Measurements from ENCODE around the gene MYO1F.
"Not testable (repeated sequence)": the region's sequence is repeated elsewhere in the genome, so short reads cannot be mapped to it uniquely, and the experiment has no call there.

The MYO1F gene

GRCh38 chr19:8600816-8601215 is 23.6 kb upstream of the MYO1F start:
- no peak for DNase-seq (ENCODE audit: low read depth in 2 of 3, low spot score in 1 of 3)

- DNase-seq (ENCODE audit: low read depth in 2 of 3, low spot score in 1 of 3) = no peak
Observed at GRCh38 chr19:8600064-8600463, 22.8 kb upstream of the MYO1F start.

GRCh38 chr19:8596168-8596567 is 18.9 kb upstream of the MYO1F start:
- no peak for DNase-seq (ENCODE audit: low read depth in 2 of 3, low spot score in 1 of 3)

GRCh38 chr19:8595651-8596050 is 18.4 kb upstream of the MYO1F start:
- no peak for DNase-seq (ENCODE audit: low read depth in 2 of 3, low spot score in 1 of 3)

- no peak for DNase-seq (ENCODE audit: low read depth in 2 of 3, low spot score in 1 of 3)
Observed at GRCh38 chr19:8593931-8594330, 16.7 kb upstream of the MYO1F start.

DNA sequence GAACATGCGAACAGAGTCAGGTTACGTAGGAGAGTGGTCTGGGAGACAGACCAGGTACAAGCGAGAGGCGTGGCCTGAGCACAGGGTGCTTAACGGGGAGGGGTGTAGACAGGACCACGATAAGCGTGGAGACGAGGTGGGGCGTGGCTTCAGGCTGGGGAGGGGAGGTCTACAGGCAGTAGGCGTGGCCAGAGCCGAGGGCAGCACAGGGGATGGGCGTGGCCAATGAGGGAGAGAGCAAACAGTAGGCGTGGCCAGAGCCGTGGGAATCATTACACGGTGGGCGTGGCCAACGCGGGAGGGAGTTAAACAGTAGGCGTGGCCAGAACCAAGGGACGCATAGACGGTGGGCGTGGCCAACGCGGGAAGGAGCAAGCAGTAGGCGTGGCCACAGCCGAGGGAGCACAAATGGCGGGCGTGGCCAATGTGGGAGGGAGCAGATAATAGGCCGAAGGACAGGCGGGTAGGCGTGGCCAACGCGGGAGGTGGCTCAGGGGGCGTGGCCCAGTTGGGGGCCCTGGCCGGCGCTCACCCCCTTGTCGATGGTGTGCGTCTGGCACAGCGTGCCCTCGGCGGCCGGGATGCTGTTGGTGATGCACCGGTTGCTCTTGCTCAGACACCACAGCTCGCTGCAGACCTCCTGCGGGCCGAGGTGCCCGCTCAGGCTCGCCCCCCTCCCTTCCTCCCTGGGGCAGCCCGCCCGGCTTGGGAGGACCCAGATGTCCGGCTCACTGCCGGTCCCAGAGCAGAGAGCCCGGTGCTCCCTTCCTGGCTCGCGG is 15.2 kb upstream of the MYO1F start:
- DNase-seq (ENCODE audit: low read depth in 2 of 3, low spot score in 1 of 3) = peak; percentile 89 to 98 (median 97)

DNA sequence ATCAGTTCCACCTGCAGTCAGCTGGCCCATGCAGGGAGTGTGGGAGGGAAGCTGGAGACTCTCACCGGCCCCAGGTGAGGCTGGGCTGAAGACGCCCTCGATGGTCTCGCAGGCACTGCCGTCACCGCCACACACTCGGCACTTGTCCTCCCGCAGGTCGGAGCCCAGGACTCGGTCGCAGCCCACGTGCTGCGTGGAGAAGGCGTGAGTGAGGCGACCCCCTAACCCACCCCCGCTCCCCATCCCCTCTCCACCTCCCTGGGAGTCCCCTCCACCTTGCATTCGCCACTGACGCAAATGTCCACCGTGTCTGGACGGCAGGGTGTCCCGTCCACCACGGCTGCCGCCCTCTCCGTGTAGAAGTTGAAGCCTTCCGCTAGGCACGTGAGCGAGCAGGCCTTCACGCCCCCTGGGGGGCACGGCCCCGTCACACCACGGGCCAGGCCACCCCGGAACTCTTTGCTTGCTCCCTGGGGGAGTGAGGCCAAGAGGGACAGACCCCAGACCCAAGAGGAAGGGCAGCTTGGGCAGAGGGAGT is 12.0 kb upstream of the MYO1F start:
- DNase-seq (ENCODE audit: low read depth in 2 of 3, low spot score in 1 of 3) = no peak

DNA sequence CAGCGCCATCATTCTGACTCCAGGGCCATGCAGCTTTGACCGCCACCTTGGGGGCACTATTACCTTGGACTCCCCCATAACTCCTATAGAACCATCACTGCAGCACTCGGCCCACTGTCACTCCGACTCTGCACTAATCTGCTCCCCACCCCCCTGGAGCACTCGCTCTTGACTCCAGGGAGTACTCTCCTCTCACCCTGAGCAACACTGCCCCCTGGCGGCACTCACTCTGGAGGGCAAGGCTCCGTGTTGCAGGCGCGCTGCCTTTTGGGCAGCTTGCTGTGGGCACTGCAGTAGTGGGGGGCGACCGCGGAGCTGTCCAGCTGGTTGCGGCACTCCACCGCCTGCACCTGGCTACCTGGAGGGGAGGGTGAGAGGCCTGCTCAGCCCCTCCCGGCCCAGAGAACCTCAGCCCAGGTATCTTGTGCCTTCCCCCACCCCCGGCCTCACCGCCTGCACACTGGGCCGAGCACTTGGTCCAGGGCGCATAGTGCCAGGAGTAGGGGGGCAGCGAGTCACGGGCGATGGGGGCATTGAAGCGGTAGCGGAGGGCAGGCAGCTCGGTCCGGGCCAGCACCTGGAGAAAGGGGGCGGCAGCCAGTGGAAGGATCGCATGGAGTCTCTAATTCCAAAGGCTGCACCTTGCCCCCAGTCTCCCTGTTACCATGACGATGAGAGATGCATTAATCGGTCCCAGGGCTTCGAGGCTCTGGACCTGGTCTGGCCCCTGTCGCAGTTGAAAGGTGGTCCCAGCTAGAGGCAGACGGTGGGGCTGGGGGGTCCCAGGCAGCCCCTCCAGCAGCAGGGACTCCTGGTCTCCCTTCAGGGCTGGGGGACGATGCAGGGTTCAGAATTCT is 8.9 kb upstream of the MYO1F start:
- peak in 2 of 3 donors; percentile 56 to 61 for DNase-seq (ENCODE audit: low read depth in 2 of 3, low spot score in 1 of 3)

- DNase-seq (ENCODE audit: low read depth in 2 of 3, low spot score in 1 of 3) = no peak
Observed at GRCh38 chr19:8584965-8585893, 8.0 kb upstream of the MYO1F start.

- DNase-seq (ENCODE audit: low read depth in 2 of 3, low spot score in 1 of 3) = peak; percentile 76 to 92 (median 81)
Observed at GRCh38 chr19:8580710-8581281, 3.6 kb upstream of the MYO1F start.

GRCh38 chr19:8578642-8579265 is 1.5 kb upstream of the MYO1F start:
- peak; percentile 61 to 87 (median 74) for DNase-seq (ENCODE audit: low read depth in 2 of 3, low spot score in 1 of 3)

DNA sequence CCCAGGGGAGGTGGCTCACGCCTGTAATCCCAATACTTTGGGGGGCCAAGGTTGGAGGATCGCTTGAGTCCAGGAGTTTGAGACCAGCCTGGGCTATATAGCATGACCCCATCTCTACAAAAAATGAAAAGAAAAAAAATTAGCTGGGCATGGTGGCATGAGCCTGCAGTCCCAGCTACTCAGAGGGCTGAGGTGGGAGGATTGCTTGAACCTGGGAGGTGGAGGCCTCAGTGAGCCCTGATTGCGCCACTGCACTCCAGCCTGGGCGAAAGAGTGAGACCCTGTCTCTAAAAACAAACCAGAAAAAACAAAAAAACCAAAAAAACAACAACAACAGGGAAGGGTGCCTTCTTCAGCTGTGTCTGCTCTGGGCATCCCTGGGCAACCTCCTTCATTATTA is 499 bp upstream of the MYO1F start:
- DNase-seq (ENCODE audit: low read depth in 2 of 3, low spot score in 1 of 3) = no peak

DNA sequence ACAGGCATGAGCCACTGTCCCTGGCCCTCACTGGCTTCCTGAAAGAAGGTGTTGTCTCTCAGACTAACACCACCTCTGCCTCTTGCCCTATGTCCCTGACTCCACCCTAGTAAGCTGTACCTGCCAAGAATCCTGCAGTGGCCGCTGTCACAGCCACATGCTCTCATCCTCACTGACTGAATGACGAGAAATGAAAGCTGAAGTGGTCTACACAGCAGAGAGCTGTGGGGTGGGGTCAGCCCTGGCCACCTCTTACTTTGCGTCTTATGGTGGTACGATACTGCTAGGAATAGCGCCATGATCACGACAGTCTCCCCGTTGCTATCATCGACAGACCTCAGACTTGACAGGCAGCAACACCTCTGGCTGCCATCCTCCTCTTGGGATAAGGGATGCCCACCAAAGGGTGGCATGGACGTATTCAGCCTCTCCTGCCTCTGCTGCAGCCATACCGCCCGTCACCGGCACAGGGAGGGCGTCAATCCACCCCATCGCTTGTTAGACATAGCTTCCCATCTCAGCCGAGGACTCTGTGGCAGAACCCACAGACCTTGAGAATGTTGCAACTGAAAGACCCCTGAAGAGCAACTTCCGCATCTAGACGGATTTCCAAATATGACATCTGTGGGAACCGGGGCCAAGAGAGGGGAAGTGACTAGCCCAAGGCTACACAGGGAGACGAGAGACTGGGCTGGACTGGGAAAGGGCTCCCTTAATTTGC is 809 bp downstream of the MYO1F start:
- no peak for DNase-seq (ENCODE audit: low read depth in 2 of 3, low spot score in 1 of 3)

DNA sequence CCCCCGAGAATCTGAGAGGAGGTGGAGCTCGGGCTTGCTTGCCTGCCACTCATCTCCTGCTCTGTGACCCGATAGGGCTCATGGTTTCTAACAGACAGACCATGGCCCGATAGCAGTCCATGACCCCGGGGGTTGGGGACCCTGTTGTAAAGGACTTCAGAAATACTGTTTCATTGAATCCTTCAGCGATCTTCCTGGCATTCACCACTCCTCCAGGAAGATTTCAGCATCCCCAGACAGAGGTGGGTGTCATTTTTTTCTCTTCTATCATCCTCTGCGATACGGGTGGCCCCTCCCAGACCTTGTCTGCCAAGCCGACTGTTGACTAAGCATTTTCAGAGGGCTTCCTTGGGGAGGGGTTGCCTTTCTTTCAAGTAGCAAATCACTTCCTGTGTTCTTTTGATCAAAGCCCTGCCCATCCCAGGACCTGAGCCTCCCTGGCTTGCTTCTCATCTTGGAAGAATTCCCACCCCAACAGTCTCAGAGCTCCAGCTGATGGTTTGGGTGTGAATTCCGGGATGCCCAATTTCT is 1.7 kb downstream of the MYO1F start:
- no peak for DNase-seq (ENCODE audit: low read depth in 2 of 3, low spot score in 1 of 3)

DNA sequence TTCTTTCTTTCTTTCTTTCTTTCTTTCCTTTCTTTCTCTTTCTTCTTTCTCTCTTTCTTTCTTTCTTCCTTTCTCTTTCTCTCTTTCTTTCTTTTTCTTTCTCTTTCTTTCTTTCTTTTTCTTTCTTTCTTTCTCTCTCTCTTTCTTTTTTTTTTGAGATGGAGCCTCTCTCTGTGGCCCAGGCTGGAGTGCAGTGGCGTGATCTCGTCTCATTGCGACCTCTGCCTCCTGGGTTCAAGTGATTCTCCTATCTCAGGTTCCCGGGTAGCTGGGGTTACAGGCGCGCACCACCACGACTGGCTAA is 2.7 kb downstream of the MYO1F start:
- DNase-seq (ENCODE audit: low read depth in 2 of 3, low spot score in 1 of 3) = not testable (repeated sequence)

GRCh38 chr19:8573316-8573715 is 3.9 kb downstream of the MYO1F start:
- DNase-seq (ENCODE audit: low read depth in 2 of 3, low spot score in 1 of 3) = no peak

GRCh38 chr19:8571006-8571411 is 6.2 kb downstream of the MYO1F start:
- DNase-seq (ENCODE audit: low read depth in 2 of 3, low spot score in 1 of 3) = no peak

DNA sequence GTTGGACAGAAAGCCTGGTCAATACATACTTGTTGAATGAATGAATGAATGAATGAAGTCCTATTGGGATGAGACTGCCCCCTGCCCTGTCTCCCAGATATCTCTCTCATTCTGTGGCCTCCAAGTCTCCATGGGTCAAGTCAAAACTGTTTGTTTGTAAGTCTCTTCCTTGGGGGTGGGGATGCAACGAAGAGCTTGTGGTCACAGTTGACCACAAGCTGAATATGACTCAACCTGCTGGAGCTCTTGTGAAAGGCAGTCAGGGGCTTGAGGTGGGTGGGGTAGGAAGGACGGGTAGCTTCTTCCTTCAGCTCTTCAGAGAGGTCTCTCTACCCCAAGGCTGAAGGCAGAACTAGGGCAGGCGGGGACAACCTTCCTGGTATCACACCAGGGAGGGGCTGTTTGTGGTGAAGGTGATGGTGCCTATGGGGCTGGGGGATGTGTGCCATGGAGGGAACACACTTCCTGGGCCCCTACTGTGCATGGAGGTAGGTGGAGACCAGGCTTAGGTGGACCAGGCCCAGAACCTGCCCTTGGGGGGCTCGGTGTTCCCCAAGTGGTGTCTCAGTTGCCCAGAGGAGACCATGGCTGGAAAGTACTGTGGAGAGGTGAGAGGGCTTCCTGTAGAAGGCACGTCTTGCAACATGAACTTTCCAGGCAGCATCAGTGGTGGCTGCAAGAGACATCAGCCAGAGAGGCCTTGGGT is 8.0 kb downstream of the MYO1F start:
- DNase-seq (ENCODE audit: low read depth in 2 of 3, low spot score in 1 of 3) = peak; percentile 37 to 52 (median 45)

Measured in stimulated activated CD4-positive, alpha-beta T cell treated with anti-CD3 and anti-CD28 coated beads, Interleukin-12 subunit alpha, Interleukin-12 subunit beta, amount 100 ng/mL, for 48 hours (primary cell).